Activated T-cell treated with anti-CD3 and anti-CD28 coated beads, Interleukin-2, amount 50 U/mL, for 24 hours (primary cell): ENCODE measurements around the gene OTOP2.

ENCODE experiments used
- DNase-seq: peaks from one replicate; pipeline ENCODE4 v3.0.0-alpha.2; 2020
- H3K27ac Mint-ChIP-seq: 2 replicates; pipeline ENCODE4 v1.8.0; 2020; ENCODE audit warnings: mild to moderate bottlenecking, mixed read lengths
- H3K27me3 Mint-ChIP-seq: 2 replicates; pipeline ENCODE4 v1.8.0; 2020; ENCODE audit warnings: mixed read lengths
- H3K36me3 Mint-ChIP-seq: 2 replicates; pipeline ENCODE4 v1.8.0; 2020; ENCODE audit warnings: low read depth, mixed read lengths
- H3K4me1 Mint-ChIP-seq: 2 replicates; pipeline ENCODE4 v1.8.0; 2020; ENCODE audit warnings: low read depth, mixed read lengths
- H3K4me3 Mint-ChIP-seq: 2 replicates; pipeline ENCODE4 v1.8.0; 2020; ENCODE audit warnings: mild to moderate bottlenecking, moderate library complexity, mixed read lengths
- H3K9me3 Mint-ChIP-seq: 2 replicates; pipeline ENCODE4 v1.8.0; 2020; ENCODE audit warnings: mixed read lengths

Gene OTOP2

GRCh38 chr17:74951065-74951464 lies 27.0 kb downstream of the OTOP2 start:
- no peaks in the 10 kb centered on the region for H3K27me3 Mint-ChIP-seq
- H3K36me3 Mint-ChIP-seq = no peaks in the 10 kb centered on the region
- H3K27ac Mint-ChIP-seq = no peak overlapping the region
- H3K4me3 Mint-ChIP-seq = no peak overlapping the region
- no peaks in the 10 kb centered on the region for H3K4me1 Mint-ChIP-seq
- no peaks in the 10 kb centered on the region for H3K9me3 Mint-ChIP-seq
- DNase-seq = no peak

DNA sequence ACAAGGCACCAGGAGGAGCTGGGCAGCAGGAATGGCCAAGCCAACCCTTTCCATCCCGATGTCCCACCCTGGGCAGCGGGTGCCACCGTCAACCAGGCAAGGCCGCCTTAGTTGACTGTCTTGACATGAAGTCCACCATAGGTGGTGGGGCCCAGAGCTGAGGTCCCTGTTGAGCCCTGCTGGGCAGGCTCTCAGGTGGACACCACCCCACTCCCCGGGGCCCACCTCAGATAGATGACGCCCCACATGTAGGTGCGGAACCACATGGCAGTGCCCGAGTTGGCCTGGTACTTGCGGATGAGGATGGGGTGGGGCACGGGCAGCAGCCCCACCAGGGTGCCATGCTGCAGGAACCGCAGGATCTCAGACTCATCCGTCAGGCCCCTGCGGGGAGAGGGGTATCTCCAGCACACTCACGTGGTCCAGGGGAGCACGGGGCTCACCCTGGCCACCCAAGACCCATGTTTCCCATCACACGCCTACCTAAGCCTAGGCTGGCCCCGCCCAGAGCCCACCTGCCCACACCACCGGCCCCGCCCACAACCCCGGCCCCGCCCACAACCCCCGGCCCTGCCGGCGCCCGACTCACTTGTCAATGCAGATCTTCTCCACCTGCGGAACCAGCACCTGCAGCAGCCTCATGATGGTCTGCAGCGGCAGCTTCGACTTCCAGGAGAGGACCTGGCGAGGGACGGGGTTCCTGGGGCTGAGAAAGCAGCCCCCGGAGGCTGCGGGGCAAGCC lies 27.8 kb downstream of the OTOP2 start:
- H3K27me3 Mint-ChIP-seq = no peaks in the 10 kb centered on the region
- H3K4me1 Mint-ChIP-seq = no peaks in the 10 kb centered on the region
- H3K27ac Mint-ChIP-seq = no peak overlapping the region
- H3K36me3 Mint-ChIP-seq = no peaks in the 10 kb centered on the region
- H3K4me3 Mint-ChIP-seq = no peak overlapping the region
- no peak for DNase-seq
- no peaks in the 10 kb centered on the region for H3K9me3 Mint-ChIP-seq

DNA sequence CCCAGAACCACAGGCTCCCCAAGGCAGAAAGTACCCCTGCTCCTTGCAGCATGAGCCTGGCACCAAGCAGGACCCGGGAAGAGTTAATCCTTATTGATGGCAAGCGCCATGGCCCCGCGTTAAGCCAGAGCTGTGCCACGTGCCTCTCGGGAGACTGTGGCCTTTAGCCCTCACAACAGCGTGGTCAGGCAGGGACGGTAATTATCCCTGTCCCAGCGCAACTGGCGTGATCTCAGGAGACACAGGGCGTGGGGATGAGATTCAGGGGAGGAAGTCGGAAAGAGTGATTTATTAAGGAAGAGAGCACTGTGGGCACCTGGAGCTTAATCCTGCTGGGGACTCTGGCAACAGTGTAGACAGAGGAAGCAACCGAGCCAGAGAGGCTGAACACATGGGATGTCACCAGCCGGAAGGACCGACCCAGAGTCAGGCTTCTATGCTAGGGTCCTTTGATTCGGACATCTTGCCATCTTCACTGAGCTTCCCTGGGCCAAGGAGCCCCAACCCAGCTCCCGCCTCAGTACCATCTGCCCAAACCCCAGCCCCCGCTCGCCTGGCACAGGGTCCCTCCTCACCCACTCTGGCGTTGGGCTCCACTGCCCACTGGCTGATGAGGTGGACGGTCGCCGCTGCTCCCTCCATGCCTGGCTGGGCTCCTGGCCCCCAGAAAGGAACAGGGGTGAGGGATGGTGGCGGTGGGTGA lies 28.5 kb downstream of the OTOP2 start:
- H3K9me3 Mint-ChIP-seq = no peaks in the 10 kb centered on the region
- no peak overlapping the region for H3K4me3 Mint-ChIP-seq
- no peaks in the 10 kb centered on the region for H3K36me3 Mint-ChIP-seq

DNA sequence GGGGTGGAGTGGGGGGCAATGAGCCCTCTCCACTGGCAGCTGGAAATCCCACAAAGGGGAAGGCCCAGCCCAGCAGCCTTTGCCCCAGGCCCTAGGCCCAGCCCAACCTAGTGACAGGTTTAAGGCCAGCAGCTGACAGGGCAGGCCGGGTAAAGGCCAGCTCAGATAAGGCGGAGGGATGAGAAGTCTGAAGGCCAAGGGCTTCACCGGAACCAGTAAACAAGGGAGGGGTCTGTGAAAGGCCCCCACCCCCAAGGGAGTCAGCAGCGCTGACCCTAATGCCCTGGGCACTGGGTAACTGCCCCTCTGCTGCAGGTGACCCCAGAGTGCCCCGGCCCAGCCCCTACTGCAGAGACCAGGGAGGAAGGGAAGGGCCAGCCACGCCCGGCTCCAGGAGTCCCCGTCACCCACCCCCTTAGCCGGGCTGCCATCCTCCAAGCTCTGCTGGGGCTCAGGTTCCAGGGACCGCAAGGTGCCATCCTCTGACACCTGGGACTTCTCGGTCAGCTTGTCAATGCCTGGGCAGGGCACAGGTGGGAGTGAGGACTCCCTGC lies 29.1 kb downstream of the OTOP2 start:
- Mint-ChIP-seq H3K9me3 (no peaks in the 10 kb centered on the region), H3K36me3 (no peaks in the 10 kb centered on the region), H3K27me3 (no peaks in the 10 kb centered on the region), H3K4me1 (no peaks in the 10 kb centered on the region), H3K27ac (no peak overlapping the region), H3K4me3 (no peak overlapping the region)
- DNase-seq = no peak

More for the DNA sequence above, 28.5 kb downstream of the OTOP2 start:
- Mint-ChIP-seq H3K27me3 (no peaks in the 10 kb centered on the region), H3K27ac (no peak overlapping the region), H3K4me1 (no peaks in the 10 kb centered on the region)
- DNase-seq = no peak

GRCh38 chr17:74954115-74954514 lies 30.0 kb downstream of the OTOP2 start:
- Mint-ChIP-seq H3K27me3 (no peaks in the 10 kb centered on the region), H3K9me3 (no peaks in the 10 kb centered on the region), H3K4me3 (no peak overlapping the region), H3K27ac (no peak overlapping the region), H3K36me3 (no peaks in the 10 kb centered on the region), H3K4me1 (no peaks in the 10 kb centered on the region)
- no peak for DNase-seq

GRCh38 chr17:74954665-74955421 lies 30.8 kb downstream of the OTOP2 start:
- no peaks in the 10 kb centered on the region for H3K9me3 Mint-ChIP-seq

GRCh38 chr17:74956093-74956492 lies 32.0 kb downstream of the OTOP2 start:
- DNase-seq = no peak

More at GRCh38 chr17:74954665-74955421, 30.8 kb downstream of the OTOP2 start:
- Mint-ChIP-seq H3K36me3 (no peaks in the 10 kb centered on the region), H3K27ac (no peak overlapping the region), H3K27me3 (no peaks in the 10 kb centered on the region), H3K4me1 (no peaks in the 10 kb centered on the region), H3K4me3 (no peak overlapping the region)
- DNase-seq = no peak

GRCh38 chr17:74957935-74958740 lies 34.1 kb downstream of the OTOP2 start:
- peaks cover 5% of the 10 kb centered on the region for H3K4me1 Mint-ChIP-seq
- no peaks in the 10 kb centered on the region for H3K36me3 Mint-ChIP-seq
- H3K27ac Mint-ChIP-seq = no peak overlapping the region
- no peaks in the 10 kb centered on the region for H3K9me3 Mint-ChIP-seq
- H3K27me3 Mint-ChIP-seq = no peaks in the 10 kb centered on the region
- no peak overlapping the region for H3K4me3 Mint-ChIP-seq
- peak; percentile 89 for DNase-seq

More at GRCh38 chr17:74956093-74956492, 32.0 kb downstream of the OTOP2 start:
- Mint-ChIP-seq H3K4me1 (peaks cover 3% of the 10 kb centered on the region), H3K36me3 (no peaks in the 10 kb centered on the region), H3K27ac (no peak overlapping the region), H3K4me3 (no peak overlapping the region), H3K9me3 (no peaks in the 10 kb centered on the region), H3K27me3 (no peaks in the 10 kb centered on the region)

GRCh38 chr17:74959826-74960515 lies 35.9 kb downstream of the OTOP2 start:
- Mint-ChIP-seq H3K9me3 (no peaks in the 10 kb centered on the region), H3K27ac (no peak overlapping the region), H3K36me3 (no peaks in the 10 kb centered on the region), H3K4me3 (no peak overlapping the region), H3K27me3 (no peaks in the 10 kb centered on the region), H3K4me1 (peaks cover 5% of the 10 kb centered on the region)
- DNase-seq = no peak

DNA sequence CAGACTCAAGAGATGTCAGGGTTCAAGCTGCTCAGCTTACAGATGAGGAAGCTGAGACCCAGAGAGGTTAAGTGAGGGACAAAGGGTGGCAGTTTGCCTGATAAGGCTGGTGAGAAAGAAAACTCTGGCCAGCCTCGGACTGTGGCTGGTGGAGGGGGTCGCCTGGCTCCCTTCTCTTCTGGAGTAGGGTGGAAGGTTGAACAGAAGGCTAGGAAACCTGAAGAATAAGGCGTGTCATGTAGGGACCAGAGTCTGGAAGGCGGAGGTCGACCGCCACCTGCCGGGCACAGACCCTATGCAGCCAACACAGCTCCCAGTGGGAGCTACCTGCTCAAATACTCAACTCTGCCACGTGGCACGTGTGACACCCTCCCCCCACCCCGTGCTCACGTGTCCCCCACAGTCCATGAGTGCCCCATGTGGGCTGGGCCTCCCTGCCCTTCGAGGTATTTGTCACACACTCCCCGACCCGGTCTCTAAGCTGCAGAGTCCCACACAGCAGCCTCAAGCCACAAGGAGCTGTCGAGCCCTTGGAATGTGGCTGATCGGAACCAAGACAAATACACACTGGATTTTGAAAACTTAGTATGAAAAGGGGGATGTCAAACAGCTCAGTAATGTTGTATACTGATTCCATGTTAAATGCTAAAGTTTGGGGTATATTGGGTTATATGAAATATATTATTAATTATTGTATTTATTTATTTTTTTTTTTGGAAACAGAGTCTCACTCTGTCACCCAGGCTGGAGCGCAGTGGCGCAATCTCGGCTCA lies 36.7 kb downstream of the OTOP2 start:
- H3K4me1 Mint-ChIP-seq = peaks cover 5% of the 10 kb centered on the region
- no peak overlapping the region for H3K27ac Mint-ChIP-seq
- H3K36me3 Mint-ChIP-seq = no peaks in the 10 kb centered on the region
- peak; percentile 59 for DNase-seq
- H3K9me3 Mint-ChIP-seq = no peaks in the 10 kb centered on the region
- H3K27me3 Mint-ChIP-seq = no peaks in the 10 kb centered on the region
- no peak overlapping the region for H3K4me3 Mint-ChIP-seq

- H3K4me1 Mint-ChIP-seq = peaks cover 5% of the 10 kb centered on the region
- H3K9me3 Mint-ChIP-seq = no peaks in the 10 kb centered on the region
- no peaks in the 10 kb centered on the region for H3K27me3 Mint-ChIP-seq
- peak; percentile 88 for DNase-seq
- H3K27ac Mint-ChIP-seq = no peak overlapping the region
- no peak overlapping the region for H3K4me3 Mint-ChIP-seq
- no peaks in the 10 kb centered on the region for H3K36me3 Mint-ChIP-seq
These were observed 37.7 kb downstream of the OTOP2 start for GRCh38 chr17:74961657-74962350.

DNA sequence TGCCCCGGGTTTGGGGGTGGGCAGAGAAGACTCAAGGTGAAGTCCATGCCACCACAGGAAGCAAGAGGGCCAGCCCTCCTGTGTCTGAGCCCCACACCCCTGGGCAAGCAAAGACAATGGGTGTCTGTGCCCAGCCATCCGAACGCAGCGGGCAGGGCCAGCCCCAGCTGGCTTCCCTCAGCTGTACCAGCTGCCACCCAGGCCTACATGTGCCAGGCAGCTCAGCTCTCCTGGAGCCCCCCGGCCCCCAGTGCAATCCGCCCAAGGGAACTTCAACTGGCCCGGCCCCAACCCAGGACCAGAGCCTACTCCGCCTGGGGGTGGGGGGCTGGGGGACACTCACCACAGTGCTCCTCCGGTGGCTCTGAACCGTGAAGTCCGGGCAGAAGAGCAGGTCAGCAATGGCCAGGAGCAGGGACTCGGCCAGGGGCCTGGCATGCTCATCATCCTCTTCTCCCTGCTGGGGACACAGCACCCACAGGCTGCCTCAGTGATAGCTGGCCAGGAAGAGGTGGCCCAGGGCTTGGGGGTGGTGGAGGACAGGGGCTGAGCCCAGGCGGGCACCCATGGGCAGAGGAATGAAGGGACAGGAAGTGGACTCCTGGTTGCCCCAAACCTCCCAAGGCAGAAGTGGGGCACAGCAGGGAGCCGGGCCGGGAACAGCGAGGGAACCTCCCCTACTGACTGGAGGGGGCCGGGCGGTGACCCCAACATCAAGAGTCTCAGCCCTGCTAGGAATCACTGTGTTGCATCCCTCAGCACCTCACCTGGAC lies 38.7 kb downstream of the OTOP2 start:
- H3K36me3 Mint-ChIP-seq = no peaks in the 10 kb centered on the region
- DNase-seq = no peak
- H3K27ac Mint-ChIP-seq = no peak overlapping the region
- H3K4me3 Mint-ChIP-seq = no peak overlapping the region
- H3K27me3 Mint-ChIP-seq = no peaks in the 10 kb centered on the region
- no peaks in the 10 kb centered on the region for H3K9me3 Mint-ChIP-seq
- peaks cover 5% of the 10 kb centered on the region for H3K4me1 Mint-ChIP-seq
